Panc1 (cell line): ENCODE results near the gene PAPSS2. TPM values are rescaled to one million over a fixed set of nuclear protein-coding genes. Genes with fewer than 3 reads are reported as not detected.

Experiments used
- ATAC-seq: fragments of 200-7000 bp; cut with Tn5 transposase; 2 replicates; pipeline ENCODE4 v1.9.1; 2020; ENCODE audit warnings: mild to moderate bottlenecking, moderate library complexity
- BruUV-seq: library from RNA; stranded (reverse); fragments of 400-500 nt; replicated peaks from 2 replicates; lab custom pipeline; 2021; lab: Mats Ljungman, UMichigan
- CTCF ChIA-PET: fragments of 300-600 bp; sonication (Branson Sonifier 250); formaldehyde crosslinking; loops from one replicate; lab custom pipeline; 2022; ENCODE audit warnings: antibody characterized with exemption; lab: Charles Lee
- POLR2A ChIA-PET: fragments of 300-600 bp; sonication (Branson Sonifier 250); formaldehyde crosslinking; loops from one replicate; lab custom pipeline; 2022; ENCODE audit warnings: antibody characterized with exemption; lab: Charles Lee
- DNase-seq: peaks from one replicate; pipeline ENCODE4 v3.0.0-alpha.2; 2010; ENCODE audit warnings: low read depth, low spot score
- H3K27ac ChIP-seq: 2 replicates; pipeline ENCODE4 v1.5.1; 2011; ENCODE audit warnings: mild to moderate bottlenecking, low read length, inconsistent platforms
- H3K27me3 ChIP-seq: fragments of 200-500 bp; sonication (Bioruptor generic); 2 replicates; pipeline ENCODE4 v1.6.0; 2014; ENCODE audit warnings: low read length, inconsistent platforms; ENCODE audit not compliant: control insufficient read depth, insufficient read depth
- H3K36me3 ChIP-seq: fragments of 200-500 bp; sonication (Bioruptor generic); 2 replicates; pipeline ENCODE4 v1.5.1; 2014; ENCODE audit warnings: inconsistent platforms, mild to moderate bottlenecking, low read length, moderate library complexity; ENCODE audit not compliant: control insufficient read depth, insufficient read depth
- H3K4me1 ChIP-seq: 2 replicates; pipeline ENCODE4 v1.5.1; 2011; ENCODE audit warnings: inconsistent platforms, mild to moderate bottlenecking, low read length, moderate library complexity; ENCODE audit not compliant: control insufficient read depth, insufficient read depth
- H3K4me3 ChIP-seq, 2 experiments: 2 replicates each; pipeline ENCODE4 v1.5.1; 2011 to 2012; ENCODE audit warnings: low read depth in 2 of 2, low read length in 2 of 2, mild to moderate bottlenecking in 2 of 2, inconsistent platforms in 1 of 2, moderate library complexity in 1 of 2
- H3K9me3 ChIP-seq: fragments of 200-500 bp; sonication (Bioruptor generic); 2 replicates; pipeline ENCODE4 v1.5.1; 2014; ENCODE audit warnings: low read depth, mild to moderate bottlenecking, inconsistent platforms, low read length, moderate library complexity; ENCODE audit not compliant: control insufficient read depth, insufficient read depth
- CTCF ChIP-seq: fragments of 450-650 bp; IDR thresholded peaks from 2 replicates; pipeline ENCODE4 v1.5.1; 2017; ENCODE audit warnings: mild to moderate bottlenecking
- POLR2AphosphoS5 ChIP-seq: IDR thresholded peaks from 2 replicates; pipeline ENCODE4 v1.6.1; 2012; ENCODE audit warnings: mild to moderate bottlenecking, low read depth, low read length, moderate library complexity
- REST ChIP-seq, 2 experiments: IDR thresholded peaks; 2 replicates each; pipeline ENCODE4 v1.6.1; 2011 to 2012; ENCODE audit warnings: low read depth in 2 of 2, control low read depth in 1 of 2, low read length in 1 of 2, mild to moderate bottlenecking in 1 of 2, moderate library complexity in 1 of 2; ENCODE audit not compliant: insufficient read depth in 1 of 2
- SIN3A ChIP-seq: IDR thresholded peaks from 2 replicates; pipeline ENCODE4 v1.6.1; 2012; ENCODE audit warnings: low read depth, mild to moderate bottlenecking, low read length, moderate library complexity, borderline replicate concordance; ENCODE audit not compliant: insufficient read depth
- TCF7L2 ChIP-seq: IDR thresholded peaks from 2 replicates; pipeline ENCODE4 v1.6.1; 2011; ENCODE audit warnings: mild to moderate bottlenecking, low read depth, low read length, inconsistent platforms
- in situ Hi-C: cut with HindIII; loops from 2 replicates; pipeline ENCODE4 v1.10.0; 2016; ENCODE audit warnings: low sequenced_read_pairs, low pct_unique_long_range_greater_than_20kb
- intact Hi-C: fragments of 100-400 bp; cut with micrococcal nuclease; formaldehyde crosslinking; loops from one replicate; pipeline ENCODE4 v1.10.0; 2022; ENCODE audit not compliant: unreplicated experiment
- total RNA-seq: library from RNA; stranded (reverse); gene quantifications from one replicate; pipeline ENCODE4 v1.2.1, GENCODE V29; 2021; ENCODE audit not compliant: unreplicated experiment

Gene PAPSS2
- total RNA-seq, 1 experiment from 2014 or later: 17.1 TPM

- DNase-seq: no peak
Measured at GRCh38 chr10:87658321-87658795, 1.3 kb upstream of the PAPSS2 start.

More at GRCh38 chr10:87658321-87658795, 1.3 kb upstream of the PAPSS2 start:
- TF ChIP-seq SIN3A (no peak), TCF7L2 (no peak), CTCF (no peak), POLR2AphosphoS5 (no peak), REST (IDR thresholded peaks at IDR 0.05; ENCODE audit: insufficient read depth in 1 of 2, low read depth in 2 of 2, low read length in 1 of 2) (no peak)
- Histone ChIP-seq H3K4me1 (peaks cover 10% of the 10 kb centered on the region; the same call in 1 of the 2 replicates), H3K27ac (no peak overlapping the region), H3K36me3 (no peaks in the 10 kb centered on the region; the same call in 1 of the 2 replicates), H3K27me3 (peaks cover 2% of the 10 kb centered on the region), H3K4me3 (no peak overlapping the region), H3K9me3 (no peaks in the 10 kb centered on the region)
- no peak for ATAC-seq
- ChIA-PET POLR2A (no interaction called here), CTCF (no interaction called here)
- BruUV-seq: no TSS peak
- in situ Hi-C loops (no loop called here), intact Hi-C loops (loop anchor here (5.0 to 10.0 kb wide), 2 partner anchors 121 to 896 kb away; no protein-coding TSS in a partner anchor)
